Panc1 (cell line): ENCODE results near the gene GFOD2. TPM values are rescaled to one million over a fixed set of nuclear protein-coding genes. Genes with fewer than 3 reads are reported as not detected.

Source experiments
- ATAC-seq: fragments of 200-7000 bp; cut with Tn5 transposase; 2 replicates; pipeline ENCODE4 v1.9.1; 2020; ENCODE audit warnings: mild to moderate bottlenecking, moderate library complexity
- BruUV-seq: library from RNA; stranded (reverse); fragments of 400-500 nt; replicated peaks from 2 replicates; lab custom pipeline; 2021; lab: Mats Ljungman, UMichigan
- CTCF ChIA-PET: fragments of 300-600 bp; sonication (Branson Sonifier 250); formaldehyde crosslinking; loops from one replicate; lab custom pipeline; 2022; ENCODE audit warnings: antibody characterized with exemption; lab: Charles Lee
- POLR2A ChIA-PET: fragments of 300-600 bp; sonication (Branson Sonifier 250); formaldehyde crosslinking; loops from one replicate; lab custom pipeline; 2022; ENCODE audit warnings: antibody characterized with exemption; lab: Charles Lee
- DNase-seq: peaks from one replicate; pipeline ENCODE4 v3.0.0-alpha.2; 2010; ENCODE audit warnings: low read depth, low spot score
- H3K27ac ChIP-seq: 2 replicates; pipeline ENCODE4 v1.5.1; 2011; ENCODE audit warnings: mild to moderate bottlenecking, low read length, inconsistent platforms
- H3K27me3 ChIP-seq: fragments of 200-500 bp; sonication (Bioruptor generic); 2 replicates; pipeline ENCODE4 v1.6.0; 2014; ENCODE audit warnings: low read length, inconsistent platforms; ENCODE audit not compliant: control insufficient read depth, insufficient read depth
- H3K36me3 ChIP-seq: fragments of 200-500 bp; sonication (Bioruptor generic); 2 replicates; pipeline ENCODE4 v1.5.1; 2014; ENCODE audit warnings: inconsistent platforms, mild to moderate bottlenecking, low read length, moderate library complexity; ENCODE audit not compliant: control insufficient read depth, insufficient read depth
- H3K4me1 ChIP-seq: 2 replicates; pipeline ENCODE4 v1.5.1; 2011; ENCODE audit warnings: inconsistent platforms, mild to moderate bottlenecking, low read length, moderate library complexity; ENCODE audit not compliant: control insufficient read depth, insufficient read depth
- H3K4me3 ChIP-seq, 2 experiments: 2 replicates each; pipeline ENCODE4 v1.5.1; 2011 to 2012; ENCODE audit warnings: low read depth in 2 of 2, low read length in 2 of 2, mild to moderate bottlenecking in 2 of 2, inconsistent platforms in 1 of 2, moderate library complexity in 1 of 2
- H3K9me3 ChIP-seq: fragments of 200-500 bp; sonication (Bioruptor generic); 2 replicates; pipeline ENCODE4 v1.5.1; 2014; ENCODE audit warnings: low read depth, mild to moderate bottlenecking, inconsistent platforms, low read length, moderate library complexity; ENCODE audit not compliant: control insufficient read depth, insufficient read depth
- CTCF ChIP-seq: fragments of 450-650 bp; IDR thresholded peaks from 2 replicates; pipeline ENCODE4 v1.5.1; 2017; ENCODE audit warnings: mild to moderate bottlenecking
- POLR2AphosphoS5 ChIP-seq: IDR thresholded peaks from 2 replicates; pipeline ENCODE4 v1.6.1; 2012; ENCODE audit warnings: mild to moderate bottlenecking, low read depth, low read length, moderate library complexity
- REST ChIP-seq, 2 experiments: IDR thresholded peaks; 2 replicates each; pipeline ENCODE4 v1.6.1; 2011 to 2012; ENCODE audit warnings: low read depth in 2 of 2, control low read depth in 1 of 2, low read length in 1 of 2, mild to moderate bottlenecking in 1 of 2, moderate library complexity in 1 of 2; ENCODE audit not compliant: insufficient read depth in 1 of 2
- SIN3A ChIP-seq: IDR thresholded peaks from 2 replicates; pipeline ENCODE4 v1.6.1; 2012; ENCODE audit warnings: low read depth, mild to moderate bottlenecking, low read length, moderate library complexity, borderline replicate concordance; ENCODE audit not compliant: insufficient read depth
- TCF7L2 ChIP-seq: IDR thresholded peaks from 2 replicates; pipeline ENCODE4 v1.6.1; 2011; ENCODE audit warnings: mild to moderate bottlenecking, low read depth, low read length, inconsistent platforms
- in situ Hi-C: cut with HindIII; loops from 2 replicates; pipeline ENCODE4 v1.10.0; 2016; ENCODE audit warnings: low sequenced_read_pairs, low pct_unique_long_range_greater_than_20kb
- intact Hi-C: fragments of 100-400 bp; cut with micrococcal nuclease; formaldehyde crosslinking; loops from one replicate; pipeline ENCODE4 v1.10.0; 2022; ENCODE audit not compliant: unreplicated experiment
- total RNA-seq: library from RNA; stranded (reverse); gene quantifications from one replicate; pipeline ENCODE4 v1.2.1, GENCODE V29; 2021; ENCODE audit not compliant: unreplicated experiment

GFOD2 gene
- total RNA-seq, 1 experiment from 2014 or later: 15.1 TPM

- no peak overlapping the region for H3K27ac ChIP-seq
- in situ Hi-C loops: no loop called here
- no peak overlapping the region for H3K4me3 ChIP-seq
- no peaks in the 10 kb centered on the region for H3K27me3 ChIP-seq
- DNase-seq (no peak), ATAC-seq (no peak)
- intact Hi-C loops: no loop called here
- no TSS peak for BruUV-seq
- H3K9me3 ChIP-seq: no peaks in the 10 kb centered on the region
- no peaks in the 10 kb centered on the region for H3K36me3 ChIP-seq
- ChIA-PET CTCF (no interaction called here), POLR2A (interaction anchor here (0.7 kb wide), 1 partner anchor 160 kb away, joined by 5 read pairs; no protein-coding TSS in a partner anchor)
- no peak for TF ChIP-seq POLR2AphosphoS5
- no peak for TF ChIP-seq TCF7L2
- no peak for TF ChIP-seq CTCF
- no peak for TF ChIP-seq REST (IDR thresholded peaks at IDR 0.05; ENCODE audit: insufficient read depth in 1 of 2, low read depth in 2 of 2, low read length in 1 of 2)
- no peak for TF ChIP-seq SIN3A
- no peaks in the 10 kb centered on the region for H3K4me1 ChIP-seq
Observed at GRCh38 chr16:67736858-67737257, 17.7 kb upstream of the GFOD2 start.

GRCh38 chr16:67734731-67735201, 15.7 kb upstream of the GFOD2 start:
- no peaks in the 10 kb centered on the region for H3K27me3 ChIP-seq
- no peak overlapping the region for H3K27ac ChIP-seq
- CTCF ChIA-PET: no interaction called here
- H3K4me3 ChIP-seq: no peak overlapping the region
- ATAC-seq (no peak), DNase-seq (no peak)
- POLR2A ChIA-PET: no interaction called here
- TF ChIP-seq POLR2AphosphoS5 (no peak), REST (IDR thresholded peaks at IDR 0.05; ENCODE audit: insufficient read depth in 1 of 2, low read depth in 2 of 2, low read length in 1 of 2) (no peak), TCF7L2 (no peak), CTCF (no peak), SIN3A (no peak)
- intact Hi-C loops (no loop called here), in situ Hi-C loops (no loop called here)
- H3K4me1 ChIP-seq: no peaks in the 10 kb centered on the region
- no peaks in the 10 kb centered on the region; the same call in 1 of the 2 replicates for H3K36me3 ChIP-seq
- no TSS peak for BruUV-seq
- H3K9me3 ChIP-seq: no peaks in the 10 kb centered on the region
